CD4-positive, alpha-beta T cell treated with Interleukin-6 for 4 hours (primary cell): ENCODE data around the gene ALDH3A1.

Experiments used
- DNase-seq: peaks from one replicate; pipeline ENCODE4 v3.0.0-alpha.2; 2020; ENCODE audit warnings: mixed read lengths

ALDH3A1 gene

DNA sequence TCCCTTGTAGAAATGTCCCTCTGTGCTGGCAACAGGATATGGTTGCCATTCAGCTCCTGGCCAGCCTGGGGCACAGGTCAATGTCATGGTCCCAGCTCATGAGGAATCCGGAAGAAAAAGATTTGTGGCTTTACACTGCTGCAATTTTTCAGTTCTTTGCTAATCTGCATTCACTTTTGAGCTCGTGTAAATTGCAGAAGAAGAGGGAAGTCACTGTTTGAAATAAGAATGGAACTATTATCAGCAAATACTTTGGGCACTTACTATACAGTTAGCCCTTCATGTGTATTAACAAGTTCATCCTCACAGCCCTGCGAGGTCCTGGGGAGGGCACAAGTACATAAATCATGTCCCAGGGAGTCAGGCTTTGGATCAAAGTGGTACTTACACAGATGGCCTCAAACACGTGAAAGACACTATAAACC lies 45.9 kb downstream of the ALDH3A1 start:
- DNase-seq, result no peak
